GM12872 (cell line): ENCODE results near the gene DTHD1.

Experiments used
- CTCF ChIP-seq: IDR thresholded peaks from 3 replicates; pipeline ENCODE4 v1.5.1; 2011; ENCODE audit warnings: low read depth, mild to moderate bottlenecking, low read length, moderate library complexity; ENCODE audit not compliant: insufficient read depth

Gene DTHD1

GRCh38 chr4:36386691-36387090 is 105.3 kb downstream of the DTHD1 start:
- TF ChIP-seq CTCF: peak; percentile 22; the same call in 1 of the 3 replicates

- no peak for TF ChIP-seq CTCF
Observed at GRCh38 chr4:36388710-36389109, 107.3 kb downstream of the DTHD1 start.

GRCh38 chr4:36391411-36391810 is 110.0 kb downstream of the DTHD1 start:
- no peak for TF ChIP-seq CTCF

- TF ChIP-seq CTCF: no peak
Observed at GRCh38 chr4:36392024-36392423, 110.6 kb downstream of the DTHD1 start.

- no peak for TF ChIP-seq CTCF
Observed at GRCh38 chr4:36392916-36393315, 111.5 kb downstream of the DTHD1 start.
